Panc1 (cell line): ENCODE measurements around the gene FAM3C. TPM values are rescaled to one million over a fixed set of nuclear protein-coding genes. Genes with fewer than 3 reads are reported as not detected.

Source experiments
- total RNA-seq: library from RNA; stranded (reverse); gene quantifications from one replicate; pipeline ENCODE4 v1.2.1, GENCODE V29; 2021; ENCODE audit not compliant: unreplicated experiment

The FAM3C gene
- total RNA-seq, 1 experiment from 2014 or later = 55.4 TPM

Other genes with a start within 250 kb of the FAM3C start
- 0.39 TPM for gene WNT16, start 67.3 kb downstream of the FAM3C start, total RNA-seq